Peyer's patch (tissue), 4 donors: Measurements from ENCODE around the gene TMEM128.

Source experiments
- CTCF ChIP-seq, 6 experiments: fragments of 450-650 bp in 4 of 6; fragments of 200-600 bp in 2 of 6; sonication (generic) in 1 of 6; IDR thresholded peaks; one replicate each; pipeline ENCODE4 v1.5.1; 2017 to 2019; ENCODE audit warnings: antibody characterized with exemption in 6 of 6, mild to moderate bottlenecking in 3 of 6, moderate library complexity in 1 of 6
- POLR2A ChIP-seq, 2 donors: fragments of 450-650 bp; IDR thresholded peaks; one replicate each; pipeline ENCODE4 v1.5.1; 2017; ENCODE audit warnings: antibody characterized with exemption in 2 of 2, mild to moderate bottlenecking in 2 of 2, moderate library complexity in 2 of 2

- no peak for TF ChIP-seq CTCF (IDR thresholded peaks at IDR 0.05)
- peak; percentile 35 to 74 for TF ChIP-seq POLR2A (IDR thresholded peaks at IDR 0.05)
These were observed 42.2 kb upstream of the TMEM128 start, which contains the start of the genes LYAR and ZBTB49 for GRCh38 chr4:4289941-4290850.
